ENCODE results near the gene FTHL17. TPM values are rescaled to one million over a fixed set of nuclear protein-coding genes. Genes with fewer than 3 reads are reported as not detected.

Gene FTHL17
- total RNA-seq, 1 donor from 2014 or later, result not detected

DNA sequence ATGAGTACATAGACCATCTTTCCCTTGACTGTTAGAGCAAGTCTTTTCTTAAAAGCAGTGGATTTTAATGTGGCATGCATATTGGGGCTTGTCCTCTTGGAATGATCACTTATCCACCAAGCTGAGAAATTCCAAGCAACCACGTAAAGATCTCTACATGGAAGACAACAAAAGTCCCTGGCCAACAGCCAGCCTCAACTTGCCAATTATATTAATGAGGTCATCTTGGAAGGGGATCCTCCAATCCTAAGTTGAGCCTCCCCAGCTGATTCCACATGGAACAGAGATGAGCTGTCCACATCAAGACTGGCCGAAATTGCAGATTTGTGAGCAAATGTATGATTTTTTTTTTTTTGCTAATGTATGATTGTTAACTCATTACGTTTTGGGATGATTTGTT lies 20.6 kb upstream of the FTHL17 start:
- no peak overlapping the region for H3K27ac Mint-ChIP-seq (ENCODE audit: unreplicated experiment)
- H3K9me3 Mint-ChIP-seq, result peaks cover 21% of the 10 kb centered on the region
- no peak overlapping the region for H3K4me3 Mint-ChIP-seq
- TF ChIP-seq, protein P1, sequence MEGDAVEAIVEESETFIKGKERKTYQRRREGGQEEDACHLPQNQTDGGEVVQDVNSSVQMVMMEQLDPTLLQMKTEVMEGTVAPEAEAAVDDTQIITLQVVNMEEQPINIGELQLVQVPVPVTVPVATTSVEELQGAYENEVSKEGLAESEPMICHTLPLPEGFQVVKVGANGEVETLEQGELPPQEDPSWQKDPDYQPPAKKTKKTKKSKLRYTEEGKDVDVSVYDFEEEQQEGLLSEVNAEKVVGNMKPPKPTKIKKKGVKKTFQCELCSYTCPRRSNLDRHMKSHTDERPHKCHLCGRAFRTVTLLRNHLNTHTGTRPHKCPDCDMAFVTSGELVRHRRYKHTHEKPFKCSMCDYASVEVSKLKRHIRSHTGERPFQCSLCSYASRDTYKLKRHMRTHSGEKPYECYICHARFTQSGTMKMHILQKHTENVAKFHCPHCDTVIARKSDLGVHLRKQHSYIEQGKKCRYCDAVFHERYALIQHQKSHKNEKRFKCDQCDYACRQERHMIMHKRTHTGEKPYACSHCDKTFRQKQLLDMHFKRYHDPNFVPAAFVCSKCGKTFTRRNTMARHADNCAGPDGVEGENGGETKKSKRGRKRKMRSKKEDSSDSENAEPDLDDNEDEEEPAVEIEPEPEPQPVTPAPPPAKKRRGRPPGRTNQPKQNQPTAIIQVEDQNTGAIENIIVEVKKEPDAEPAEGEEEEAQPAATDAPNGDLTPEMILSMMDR (conservative IDR thresholded peaks at IDR 0.05), result no peak
- no peaks in the 10 kb centered on the region for H3K4me1 Mint-ChIP-seq
- DNase-seq (ENCODE audit: low read depth, low spot score), result no peak
- H3K27me3 Mint-ChIP-seq (ENCODE audit: low read depth), result no peaks in the 10 kb centered on the region
- peaks cover 3% of the 10 kb centered on the region for H3K36me3 Mint-ChIP-seq (ENCODE audit: low read depth)

DNA sequence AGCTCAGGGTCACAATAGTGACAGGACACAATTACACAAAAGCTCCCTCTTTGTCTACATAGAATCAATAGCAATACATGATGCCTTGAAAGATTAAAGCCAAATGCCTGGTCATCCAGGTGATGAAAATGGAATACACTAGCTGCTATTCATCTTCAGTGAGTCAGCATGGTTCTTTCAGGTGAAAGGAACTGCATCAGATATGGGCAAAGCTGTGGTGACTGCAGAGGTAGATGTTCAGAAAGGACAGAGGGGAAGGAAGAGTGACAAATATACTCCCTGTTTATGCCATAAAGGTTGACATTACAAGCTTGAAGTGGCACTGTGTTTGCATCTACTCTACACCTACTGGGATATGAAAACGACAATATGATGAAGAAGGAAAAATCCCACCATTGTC lies 20.0 kb upstream of the FTHL17 start:
- TF ChIP-seq, protein P1 (conservative IDR thresholded peaks at IDR 0.05), result no peak
- no peak overlapping the region for H3K4me3 Mint-ChIP-seq
- DNase-seq (ENCODE audit: low read depth, low spot score), result no peak
- H3K27me3 Mint-ChIP-seq (ENCODE audit: low read depth), result no peaks in the 10 kb centered on the region
- H3K4me1 Mint-ChIP-seq, result no peaks in the 10 kb centered on the region
- H3K9me3 Mint-ChIP-seq, result peaks cover 21% of the 10 kb centered on the region
- no peak overlapping the region for H3K27ac Mint-ChIP-seq (ENCODE audit: unreplicated experiment)
- peaks cover 3% of the 10 kb centered on the region for H3K36me3 Mint-ChIP-seq (ENCODE audit: low read depth)

GRCh38 chrX:31074522-31074921 lies 2.7 kb upstream of the FTHL17 start:
- no peak overlapping the region for H3K27ac Mint-ChIP-seq (ENCODE audit: unreplicated experiment)
- H3K9me3 Mint-ChIP-seq, result peaks cover 17% of the 10 kb centered on the region
- peaks cover 4% of the 10 kb centered on the region for H3K36me3 Mint-ChIP-seq (ENCODE audit: low read depth)
- TF ChIP-seq, protein P1 (conservative IDR thresholded peaks at IDR 0.05), result no peak
- no peak for DNase-seq (ENCODE audit: low read depth, low spot score)
- H3K4me3 Mint-ChIP-seq, result no peak overlapping the region
- peaks cover 2% of the 10 kb centered on the region for H3K4me1 Mint-ChIP-seq
- no peaks in the 10 kb centered on the region for H3K27me3 Mint-ChIP-seq (ENCODE audit: low read depth)

DNA sequence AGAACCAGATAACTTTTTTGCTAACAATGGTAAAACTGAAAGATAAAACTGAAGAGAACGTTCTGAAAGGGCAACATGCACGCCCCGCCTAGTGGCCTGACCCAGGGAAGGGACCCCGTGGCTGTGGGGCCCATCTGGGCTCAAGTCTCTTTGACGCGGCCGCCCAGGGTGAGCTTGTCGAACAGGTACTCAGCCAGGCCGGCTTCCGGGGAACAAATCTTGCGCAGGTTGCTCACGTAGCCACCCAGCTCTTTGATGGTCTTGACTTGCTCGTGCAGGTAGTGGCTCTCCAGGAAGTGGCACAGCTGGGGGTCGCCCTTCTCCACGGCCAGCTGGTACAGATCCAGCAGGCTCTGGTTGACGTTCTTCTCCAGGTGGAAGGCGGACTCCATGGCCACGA lies 579 bp downstream of the FTHL17 start:
- DNase-seq (ENCODE audit: low read depth, low spot score), result no peak
- peaks cover 4% of the 10 kb centered on the region for H3K36me3 Mint-ChIP-seq (ENCODE audit: low read depth)
- no peak overlapping the region for H3K27ac Mint-ChIP-seq (ENCODE audit: unreplicated experiment)
- no peaks in the 10 kb centered on the region for H3K27me3 Mint-ChIP-seq (ENCODE audit: low read depth)
- TF ChIP-seq, protein P1 (conservative IDR thresholded peaks at IDR 0.05), result no peak
- H3K4me1 Mint-ChIP-seq, result peaks cover 3% of the 10 kb centered on the region
- peaks cover 16% of the 10 kb centered on the region for H3K9me3 Mint-ChIP-seq
- no peak overlapping the region for H3K4me3 Mint-ChIP-seq

- H3K36me3 Mint-ChIP-seq (ENCODE audit: low read depth), result peaks cover 4% of the 10 kb centered on the region
- no peaks in the 10 kb centered on the region for H3K27me3 Mint-ChIP-seq (ENCODE audit: low read depth)
- TF ChIP-seq, protein P1 (conservative IDR thresholded peaks at IDR 0.05), result no peak
- no peak overlapping the region for H3K27ac Mint-ChIP-seq (ENCODE audit: unreplicated experiment)
- H3K4me1 Mint-ChIP-seq, result peaks cover 3% of the 10 kb centered on the region
- no peak overlapping the region for H3K4me3 Mint-ChIP-seq
- peaks cover 12% of the 10 kb centered on the region for H3K9me3 Mint-ChIP-seq
- DNase-seq (ENCODE audit: low read depth, low spot score), result no peak
Observed at GRCh38 chrX:31070057-31070468, 1.8 kb downstream of the FTHL17 start.

DNA sequence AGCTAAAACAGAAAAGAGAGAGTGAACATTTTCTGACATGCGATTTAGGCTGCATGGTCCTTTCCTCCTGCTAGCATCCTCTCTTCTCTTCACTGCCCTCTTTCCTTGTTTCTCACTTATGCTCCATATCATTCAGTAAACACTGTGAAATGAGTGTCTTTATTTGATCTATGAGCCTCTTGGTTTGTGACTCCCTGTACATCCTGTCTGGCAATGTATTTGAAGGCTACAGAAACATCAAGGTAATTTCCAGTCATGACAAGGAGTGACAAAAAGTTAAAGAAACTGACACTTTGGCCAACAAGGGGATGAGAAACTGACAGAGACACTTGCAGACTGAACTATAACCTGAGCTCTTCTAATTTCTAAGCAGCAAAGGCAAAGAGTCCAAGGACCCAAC lies 8.7 kb downstream of the FTHL17 start:
- no peaks in the 10 kb centered on the region for H3K27me3 Mint-ChIP-seq (ENCODE audit: low read depth)
- H3K36me3 Mint-ChIP-seq (ENCODE audit: low read depth), result no peaks in the 10 kb centered on the region
- H3K4me3 Mint-ChIP-seq, result no peak overlapping the region
- H3K9me3 Mint-ChIP-seq, result peaks cover 8% of the 10 kb centered on the region
- DNase-seq (ENCODE audit: low read depth, low spot score), result no peak
- no peaks in the 10 kb centered on the region for H3K4me1 Mint-ChIP-seq
- H3K27ac Mint-ChIP-seq (ENCODE audit: unreplicated experiment), result no peak overlapping the region
- TF ChIP-seq, protein P1 (conservative IDR thresholded peaks at IDR 0.05), result no peak

All from neural crest cell (in vitro differentiated cells).